ENCODE results near the gene ENOX1. TPM values are rescaled to one million over a fixed set of nuclear protein-coding genes. Genes with fewer than 3 reads are reported as not detected.

ENOX1 gene
- total RNA-seq, 1 donor from 2014 or later = 0.60 TPM

GRCh38 chr13:43697323-43697722 lies 89.4 kb downstream of the ENOX1 start:
- no peaks in the 10 kb centered on the region for H3K27me3 ChIP-seq (ENCODE audit: low read depth)
- no peak for TF ChIP-seq CTCF (IDR thresholded peaks at IDR 0.05; ENCODE audit: borderline replicate concordance)
- H3K36me3 ChIP-seq = no peaks in the 10 kb centered on the region
- peaks cover 29% of the 10 kb centered on the region for H3K4me1 ChIP-seq
- peak overlapping the region; percentile 14 for H3K27ac ChIP-seq (replicated peaks)
- no peak for DNase-seq
- H3K9me3 ChIP-seq (replicated peaks) = no peaks in the 10 kb centered on the region
- H3K4me3 ChIP-seq = no peak overlapping the region
- intact Hi-C loops (cut with micrococcal nuclease) = no loop called here

- Histone ChIP-seq H3K27me3 (ENCODE audit: low read depth) (no peaks in the 10 kb centered on the region), H3K9me3 (replicated peaks) (no peaks in the 10 kb centered on the region), H3K4me3 (no peak overlapping the region), H3K27ac (replicated peaks) (no peak overlapping the region), H3K36me3 (no peaks in the 10 kb centered on the region), H3K4me1 (peaks cover 35% of the 10 kb centered on the region)
- intact Hi-C loops (cut with micrococcal nuclease) = no loop called here
- DNase-seq = no peak
- TF ChIP-seq CTCF (IDR thresholded peaks at IDR 0.05; ENCODE audit: borderline replicate concordance) = no peak
These were observed 92.6 kb downstream of the ENOX1 start for GRCh38 chr13:43694146-43694664.

GRCh38 chr13:43693639-43694038 lies 93.1 kb downstream of the ENOX1 start:
- DNase-seq = no peak
- Histone ChIP-seq H3K36me3 (no peaks in the 10 kb centered on the region), H3K4me3 (no peak overlapping the region), H3K27me3 (ENCODE audit: low read depth) (no peaks in the 10 kb centered on the region), H3K4me1 (peaks cover 33% of the 10 kb centered on the region), H3K9me3 (replicated peaks) (no peaks in the 10 kb centered on the region), H3K27ac (replicated peaks) (no peak overlapping the region)
- intact Hi-C loops (cut with micrococcal nuclease) = no loop called here
- no peak for TF ChIP-seq CTCF (IDR thresholded peaks at IDR 0.05; ENCODE audit: borderline replicate concordance)

- no peak for TF ChIP-seq CTCF (IDR thresholded peaks at IDR 0.05; ENCODE audit: borderline replicate concordance)
- Histone ChIP-seq H3K4me1 (peaks cover 60% of the 10 kb centered on the region), H3K4me3 (no peak overlapping the region), H3K27me3 (ENCODE audit: low read depth) (no peaks in the 10 kb centered on the region), H3K27ac (replicated peaks) (peak overlapping the region; percentile 66), H3K36me3 (no peaks in the 10 kb centered on the region), H3K9me3 (replicated peaks) (no peaks in the 10 kb centered on the region)
- intact Hi-C loops (cut with micrococcal nuclease) = no loop called here
- no peak for DNase-seq
These were observed 98.4 kb downstream of the ENOX1 start for GRCh38 chr13:43688227-43688907.

- intact Hi-C loops (cut with micrococcal nuclease) = no loop called here
These were observed 99.7 kb downstream of the ENOX1 start for GRCh38 chr13:43687038-43687437.

More at GRCh38 chr13:43687038-43687437, 99.7 kb downstream of the ENOX1 start:
- H3K4me3 ChIP-seq = no peak overlapping the region
- H3K9me3 ChIP-seq (replicated peaks) = no peaks in the 10 kb centered on the region
- H3K36me3 ChIP-seq = no peaks in the 10 kb centered on the region
- H3K27me3 ChIP-seq (ENCODE audit: low read depth) = no peaks in the 10 kb centered on the region
- peaks cover 63% of the 10 kb centered on the region for H3K4me1 ChIP-seq
- TF ChIP-seq CTCF (IDR thresholded peaks at IDR 0.05; ENCODE audit: borderline replicate concordance) = no peak
- DNase-seq = no peak
- H3K27ac ChIP-seq (replicated peaks) = peak overlapping the region; percentile 34
